Measurements from ENCODE around the gene C1orf159.

GRCh38 chr1:1067860-1068516, 47.9 kb downstream of the C1orf159 start:
- no peak for TF ChIP-seq CTCF (IDR thresholded peaks at IDR 0.05 in 4 of 5, conservative IDR thresholded peaks at IDR 0.05 in 1 of 5)
- TF ChIP-seq POLR2A (IDR thresholded peaks at IDR 0.05) = no peak

Measured in gastrocnemius medialis (tissue), 4 donors.